Prostate gland (tissue), 2 donors: Measurements from ENCODE around the gene FIP1L1.

Source experiments
- POLR2A ChIP-seq: fragments of 450-650 bp; IDR thresholded peaks from one replicate; pipeline ENCODE4 v1.6.1; 2016; ENCODE audit warnings: antibody characterized with exemption, mild to moderate bottlenecking
- POLR2AphosphoS5 ChIP-seq: sonication (generic); formaldehyde crosslinking; IDR thresholded peaks from one replicate; pipeline ENCODE4 v1.6.1; 2017; ENCODE audit warnings: antibody characterized with exemption
- TF ChIP-seq, protein P1 (sequence below), 4 experiments: fragments of 200-600 bp in 2 of 4; fragments of 450-650 bp in 2 of 4; sonication (generic) in 2 of 4; IDR thresholded peaks; 1 replicate in 3 of 4; 2 replicates in 1 of 4; pipeline ENCODE4 v1.5.1; 2016 to 2019; ENCODE audit warnings: antibody characterized with exemption in 4 of 4, mild to moderate bottlenecking in 2 of 4, moderate library complexity in 2 of 4

- TF ChIP-seq, protein P1, sequence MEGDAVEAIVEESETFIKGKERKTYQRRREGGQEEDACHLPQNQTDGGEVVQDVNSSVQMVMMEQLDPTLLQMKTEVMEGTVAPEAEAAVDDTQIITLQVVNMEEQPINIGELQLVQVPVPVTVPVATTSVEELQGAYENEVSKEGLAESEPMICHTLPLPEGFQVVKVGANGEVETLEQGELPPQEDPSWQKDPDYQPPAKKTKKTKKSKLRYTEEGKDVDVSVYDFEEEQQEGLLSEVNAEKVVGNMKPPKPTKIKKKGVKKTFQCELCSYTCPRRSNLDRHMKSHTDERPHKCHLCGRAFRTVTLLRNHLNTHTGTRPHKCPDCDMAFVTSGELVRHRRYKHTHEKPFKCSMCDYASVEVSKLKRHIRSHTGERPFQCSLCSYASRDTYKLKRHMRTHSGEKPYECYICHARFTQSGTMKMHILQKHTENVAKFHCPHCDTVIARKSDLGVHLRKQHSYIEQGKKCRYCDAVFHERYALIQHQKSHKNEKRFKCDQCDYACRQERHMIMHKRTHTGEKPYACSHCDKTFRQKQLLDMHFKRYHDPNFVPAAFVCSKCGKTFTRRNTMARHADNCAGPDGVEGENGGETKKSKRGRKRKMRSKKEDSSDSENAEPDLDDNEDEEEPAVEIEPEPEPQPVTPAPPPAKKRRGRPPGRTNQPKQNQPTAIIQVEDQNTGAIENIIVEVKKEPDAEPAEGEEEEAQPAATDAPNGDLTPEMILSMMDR (IDR thresholded peaks at IDR 0.05): no peak
- no peak for TF ChIP-seq POLR2A
- TF ChIP-seq POLR2AphosphoS5: no peak
Measured at GRCh38 chr4:53487766-53488165, 110.3 kb downstream of the FIP1L1 start.
